T-helper 1 cell treated with Interleukin-12 subunit alpha and Interleukin-12 subunit beta and Interleukin-4 antibody, amounts not matched to agents 30 ng/mL and 1 ng/mL, for 36 hours (primary cell): ENCODE data around the gene ZNF511. TPM values are rescaled to one million over a fixed set of nuclear protein-coding genes. Genes with fewer than 3 reads are reported as not detected.
"Not testable (repeated sequence)": the region's sequence is repeated elsewhere in the genome, so short reads cannot be mapped to it uniquely, and the experiment has no call there.

Experiments
- intact Hi-C: fragments of 100-400 bp; cut with micrococcal nuclease; formaldehyde crosslinking; loops from one replicate; pipeline ENCODE4 v1.15.1; 2024
- total RNA-seq: library from RNA; stranded (reverse); gene quantifications from 2 replicates; pipeline ENCODE4 v1.2.3, GENCODE V29; 2022

The ZNF511 gene
- total RNA-seq, 1 donor from 2014 or later, result 55.6 TPM

- intact Hi-C loops, result no loop called here
Observed at GRCh38 chr10:133312016-133312768, 3.5 kb downstream of the ZNF511 start.

GRCh38 chr10:133312769-133313145 is 4.0 kb downstream of the ZNF511 start:
- intact Hi-C loops, result no loop called here

GRCh38 chr10:133313192-133313591 is 4.5 kb downstream of the ZNF511 start:
- intact Hi-C loops, result no loop called here

- intact Hi-C loops, result no loop called here
Observed at GRCh38 chr10:133314911-133315310, 6.2 kb downstream of the ZNF511 start.

- intact Hi-C loops, result no loop called here
Observed at GRCh38 chr10:133315847-133316246, 7.1 kb downstream of the ZNF511 start.

GRCh38 chr10:133316266-133316665 is 7.6 kb downstream of the ZNF511 start:
- intact Hi-C loops, result no loop called here

GRCh38 chr10:133316732-133317131 is 8.0 kb downstream of the ZNF511 start:
- intact Hi-C loops, result no loop called here

GRCh38 chr10:133318494-133319127 is 9.9 kb downstream of the ZNF511 start:
- intact Hi-C loops, result loop anchor here (1.0 kb wide), 1 partner anchor 174 kb away; no protein-coding TSS in a partner anchor

- intact Hi-C loops, result not testable (repeated sequence)
Observed at GRCh38 chr10:133320852-133321422, 12.2 kb downstream of the ZNF511 start.

- intact Hi-C loops, result not testable (repeated sequence)
Observed at GRCh38 chr10:133322064-133322709, 13.5 kb downstream of the ZNF511 start.

- intact Hi-C loops, result no loop called here
Observed at GRCh38 chr10:133324198-133324792, 15.6 kb downstream of the ZNF511 start.

- intact Hi-C loops, result no loop called here
Observed at GRCh38 chr10:133324857-133325260, 16.1 kb downstream of the ZNF511 start.

- intact Hi-C loops, result no loop called here
Observed at GRCh38 chr10:133325440-133326222, 16.9 kb downstream of the ZNF511 start.

- intact Hi-C loops, result no loop called here
Observed at GRCh38 chr10:133326223-133326551, 17.5 kb downstream of the ZNF511 start.

GRCh38 chr10:133326745-133327650 is 18.3 kb downstream of the ZNF511 start:
- intact Hi-C loops, result no loop called here

- intact Hi-C loops, result loop anchor here (2.0 kb wide), 3 partner anchors 31 to 67 kb away; partner anchors contain the start of genes ECHS1, FUOM and MTG1
Observed at GRCh38 chr10:133327651-133328357, 19.1 kb downstream of the ZNF511 start.

GRCh38 chr10:133328358-133329343 is 19.9 kb downstream of the ZNF511 start:
- intact Hi-C loops, result loop anchor here (1.0 to 2.0 kb wide), 6 partner anchors 19 to 192 kb away; partner anchors contain the start of genes ECHS1, FUOM and MTG1
